NCI-H748 (cell line): ENCODE data around the gene LTBP1.
A peak's percentile ranks its signal among the peaks of the same experiment; 100 is the strongest.

Source experiments
- DNase-seq: peaks from one replicate; lab custom pipeline; 2025; ENCODE audit not compliant: unreplicated experiment; lab: John Stamatoyannopoulos, UW

Gene LTBP1

DNA sequence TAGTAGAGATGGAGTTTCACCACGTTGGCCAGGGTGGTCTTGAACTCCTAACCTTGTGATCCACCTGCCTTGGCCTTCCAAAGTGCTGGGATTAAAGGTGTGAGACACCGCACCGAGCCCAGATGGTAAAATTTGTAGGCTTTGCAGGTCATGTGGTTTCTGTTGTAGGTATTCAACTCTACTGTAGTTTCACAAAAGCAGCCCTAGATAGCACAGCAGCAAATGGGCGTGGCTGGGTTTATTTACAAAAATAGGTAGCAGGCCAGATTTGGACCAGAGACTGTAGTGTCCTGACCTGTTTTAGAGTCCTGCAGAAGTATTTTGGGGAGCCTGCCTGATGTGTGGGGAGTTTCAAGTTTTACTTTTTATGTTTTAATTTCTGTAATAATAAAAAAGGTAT, 445.6 kb downstream of the LTBP1 start:
- no peak for DNase-seq

- no peak for DNase-seq
These were observed 448.3 kb downstream of the LTBP1 start for GRCh38 chr2:33395034-33395433.

DNA sequence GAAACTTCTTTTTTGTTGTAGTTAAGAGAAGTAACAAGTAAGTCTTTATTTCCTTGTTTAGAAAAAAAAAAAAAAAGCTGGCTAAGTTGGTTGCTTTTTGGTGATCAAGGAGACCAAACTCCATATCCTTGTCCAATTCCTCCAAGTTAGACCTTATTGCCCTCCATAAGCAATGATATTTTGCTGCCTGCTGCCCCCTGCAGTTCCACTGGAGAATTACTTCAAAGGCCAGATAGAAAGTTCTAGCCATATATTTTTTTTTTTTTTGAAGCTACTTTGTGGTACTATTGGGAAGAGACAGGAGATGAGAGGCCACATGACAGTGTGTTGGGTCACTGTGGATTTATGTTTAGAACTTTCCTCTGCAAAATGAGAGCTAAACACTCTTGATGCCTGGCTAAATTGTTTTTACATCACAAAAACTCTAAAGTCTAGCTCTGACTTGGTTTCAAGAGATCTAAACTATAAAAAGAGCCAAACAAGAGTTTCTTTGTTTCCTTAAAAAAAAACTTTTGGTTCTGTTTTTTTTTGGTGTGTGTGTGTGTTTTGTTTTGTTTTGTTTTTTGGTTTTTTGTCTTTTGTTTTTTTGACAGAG, 449.0 kb downstream of the LTBP1 start:
- DNase-seq: peak; percentile 7

DNA sequence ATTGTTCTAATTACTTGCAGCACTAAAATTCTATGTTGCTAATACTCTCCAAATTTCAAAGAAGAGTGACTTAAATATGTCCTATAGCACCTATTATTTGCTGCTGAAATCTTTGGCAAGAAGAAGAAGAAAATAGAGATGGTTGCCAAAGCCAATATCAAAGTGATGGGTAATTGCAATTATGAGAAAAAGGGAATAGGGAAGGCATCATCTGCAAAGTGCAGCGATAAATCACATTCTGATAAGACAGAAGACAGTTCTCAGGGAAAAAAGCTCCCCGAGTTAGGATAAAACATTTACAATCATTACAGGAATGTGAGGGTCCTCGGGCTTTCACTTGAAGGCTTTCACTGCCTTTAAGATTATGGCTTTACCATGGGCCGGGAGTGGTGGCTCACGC, 457.6 kb downstream of the LTBP1 start:
- no peak for DNase-seq

DNA sequence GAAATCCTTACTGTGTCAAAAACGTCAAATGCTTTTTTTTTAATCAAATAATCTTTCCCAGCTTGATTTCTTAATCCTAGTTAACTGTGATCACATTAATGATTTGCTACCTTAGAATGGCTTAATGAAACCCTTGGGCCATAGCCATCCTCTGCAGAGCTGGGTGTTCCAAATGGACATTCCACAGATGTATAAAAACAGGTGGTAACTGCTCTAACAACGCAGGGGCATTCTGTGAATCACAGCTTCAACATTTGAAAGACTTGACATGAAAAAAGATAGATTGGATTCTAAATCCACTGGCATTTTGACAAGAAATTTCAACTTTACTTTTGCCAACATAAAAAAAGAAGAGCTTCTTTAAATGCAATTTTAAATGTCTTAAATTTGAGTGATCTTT, 459.9 kb downstream of the LTBP1 start:
- DNase-seq: no peak

DNA sequence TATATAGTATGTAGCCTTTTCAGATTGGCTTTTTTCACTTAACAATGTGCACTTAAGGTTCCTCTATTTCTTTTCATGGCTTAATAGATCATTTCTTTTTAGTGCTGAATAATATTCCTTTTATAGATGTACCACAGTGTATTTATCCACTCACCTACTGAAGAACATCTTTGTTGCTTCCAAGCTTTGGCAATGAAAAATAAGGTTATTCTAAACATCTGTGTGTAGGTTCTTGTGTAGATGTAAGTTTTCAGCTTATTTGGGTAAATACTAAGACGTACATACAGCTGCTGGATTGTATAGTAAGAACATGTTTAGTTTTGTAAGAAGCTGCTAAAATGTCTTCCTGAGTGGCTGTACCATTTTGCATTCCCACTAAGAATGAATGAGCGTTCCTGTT, 461.4 kb downstream of the LTBP1 start:
- DNase-seq: no peak

DNA sequence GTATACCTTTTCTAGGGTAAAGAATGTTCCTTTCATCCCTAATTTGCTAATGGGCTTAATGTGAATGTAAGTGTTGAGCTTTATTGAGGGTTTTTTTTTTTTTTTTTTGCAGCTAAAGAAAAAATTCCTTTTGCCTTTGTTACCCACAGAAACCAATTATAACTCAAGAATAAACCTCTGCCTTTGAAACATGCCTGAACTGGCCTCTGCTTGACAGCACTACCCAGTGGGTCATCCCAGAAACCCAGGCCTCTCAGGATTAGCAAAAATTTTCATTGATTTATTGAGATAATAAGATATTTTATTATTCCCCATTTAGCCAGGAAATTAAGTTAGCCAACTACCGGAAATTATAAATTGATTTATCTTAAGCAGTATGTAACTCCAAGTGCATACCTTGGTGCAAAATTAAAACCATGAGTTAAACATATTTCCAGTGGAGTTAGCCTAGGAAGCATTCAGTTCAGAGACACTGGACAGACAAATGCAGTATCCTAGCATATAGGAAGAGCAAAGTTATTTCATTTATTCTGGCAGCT, 462.7 kb downstream of the LTBP1 start:
- DNase-seq: no peak

DNA sequence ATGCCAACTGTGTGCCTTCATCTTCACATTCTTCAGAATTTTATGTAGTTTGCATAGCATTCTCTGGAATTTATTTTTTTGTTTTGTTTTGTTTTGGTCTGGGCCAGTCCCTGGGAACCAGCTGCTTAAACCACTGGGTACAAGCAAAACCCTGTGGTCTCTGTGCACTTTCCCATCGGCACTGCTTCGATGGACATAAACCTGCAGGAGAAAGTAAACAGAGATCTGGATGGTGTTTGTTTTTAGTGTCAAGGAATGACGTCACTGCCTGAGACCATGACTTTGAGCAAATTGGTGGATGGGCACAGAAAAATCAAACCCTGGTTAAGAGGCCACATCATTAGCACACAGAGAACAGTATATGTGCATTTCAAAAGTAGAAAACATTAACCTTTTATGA, 465.0 kb downstream of the LTBP1 start:
- DNase-seq: peak; percentile 13

- DNase-seq: no peak
These were observed 466.2 kb downstream of the LTBP1 start for GRCh38 chr2:33412920-33413319.

DNA sequence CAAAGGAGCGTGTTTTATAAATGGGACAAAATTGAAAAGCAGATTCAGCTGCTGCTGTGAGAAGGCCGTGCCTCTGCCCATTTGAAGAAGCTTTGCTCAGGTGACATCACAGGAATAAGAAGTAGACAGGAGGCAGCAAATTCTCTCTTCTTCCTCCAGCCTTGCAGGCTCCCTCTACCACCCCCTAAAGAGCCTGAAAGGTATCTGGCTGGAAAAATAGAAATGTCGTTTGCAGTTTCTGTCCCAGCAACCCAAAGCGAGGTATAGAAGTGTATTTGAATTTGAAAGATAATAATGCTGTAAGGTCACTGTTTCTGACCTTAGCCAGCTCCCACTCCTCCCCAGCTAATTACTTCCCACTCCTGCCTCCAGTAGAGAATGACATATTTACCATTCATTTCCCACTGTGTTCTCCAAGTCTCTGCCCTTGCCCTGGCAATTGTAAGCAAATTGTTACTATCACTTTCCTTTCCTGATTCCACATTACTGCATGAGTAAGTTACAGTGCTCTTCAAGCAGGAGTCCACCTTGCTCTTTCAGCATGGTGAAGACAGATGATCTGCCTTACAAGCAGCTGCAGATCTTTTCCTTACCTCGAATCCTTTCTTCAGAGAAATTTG, 472.9 kb downstream of the LTBP1 start:
- no peak for DNase-seq

- DNase-seq: no peak
These were observed 474.0 kb downstream of the LTBP1 start for GRCh38 chr2:33420726-33421125.

DNA sequence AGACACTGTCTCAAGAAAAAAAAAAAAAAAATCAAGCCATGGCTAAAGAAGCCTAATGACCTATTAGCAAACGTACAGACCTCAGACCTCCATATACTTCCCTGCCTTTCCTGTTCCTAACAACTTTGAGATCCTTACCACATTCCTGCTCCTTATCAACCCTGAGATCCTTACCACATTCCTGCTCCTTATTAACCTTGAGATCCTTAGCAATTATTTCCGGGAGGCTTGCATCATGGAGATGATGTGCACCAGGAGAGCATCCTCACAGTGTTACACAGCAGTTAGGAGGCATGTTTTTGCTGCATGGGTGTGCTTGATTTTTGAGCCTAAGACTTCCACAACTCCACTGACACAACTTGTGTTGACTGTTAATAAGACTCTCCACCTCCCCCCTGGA, 475.1 kb downstream of the LTBP1 start:
- no peak for DNase-seq

- no peak for DNase-seq
These were observed 478.4 kb downstream of the LTBP1 start for GRCh38 chr2:33425161-33425560.

DNA sequence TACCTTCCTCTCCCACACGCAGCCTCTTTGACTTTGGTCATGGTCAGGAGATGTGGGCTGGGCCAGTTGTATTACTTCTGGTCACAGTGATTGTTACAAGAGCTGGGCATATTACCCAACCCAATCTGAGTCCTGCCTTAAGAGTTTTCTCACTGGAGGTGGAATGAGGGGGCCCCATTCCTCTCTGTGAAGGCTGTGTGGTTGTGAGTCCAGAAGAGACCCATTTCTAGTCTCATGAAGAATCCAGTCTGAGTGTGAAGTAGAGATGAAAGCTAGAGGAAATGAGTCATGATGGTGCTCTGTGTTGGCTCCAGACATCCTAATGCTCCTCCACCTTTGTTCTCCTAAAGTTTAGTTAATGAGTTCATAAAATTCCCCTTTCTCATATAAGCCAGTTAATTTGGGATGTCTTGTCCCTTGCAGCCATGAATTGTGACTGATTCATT, 478.9 kb downstream of the LTBP1 start:
- no peak for DNase-seq

- DNase-seq: no peak
These were observed 480.0 kb downstream of the LTBP1 start for GRCh38 chr2:33426666-33427231.

DNA sequence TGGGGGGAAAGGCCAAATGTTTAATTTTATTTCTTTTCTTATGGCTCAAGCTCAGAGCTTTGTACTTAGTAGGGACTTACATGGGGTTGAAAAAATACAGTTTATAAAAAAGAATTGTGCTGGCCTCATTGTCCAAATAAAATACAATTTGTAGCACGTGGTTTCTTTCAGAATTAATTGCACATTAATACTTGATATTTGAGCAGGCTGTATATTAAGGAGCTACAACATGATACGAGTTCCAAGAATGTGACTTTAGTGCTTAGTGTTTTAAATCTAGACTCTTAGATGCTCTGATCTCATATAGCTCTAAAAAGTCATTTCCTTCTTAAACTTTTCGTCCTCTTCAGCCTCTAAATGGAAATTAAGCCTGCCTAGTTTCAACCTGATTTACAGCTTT, 483.3 kb downstream of the LTBP1 start:
- no peak for DNase-seq

GRCh38 chr2:33430856-33431255, 484.1 kb downstream of the LTBP1 start:
- no peak for DNase-seq

DNA sequence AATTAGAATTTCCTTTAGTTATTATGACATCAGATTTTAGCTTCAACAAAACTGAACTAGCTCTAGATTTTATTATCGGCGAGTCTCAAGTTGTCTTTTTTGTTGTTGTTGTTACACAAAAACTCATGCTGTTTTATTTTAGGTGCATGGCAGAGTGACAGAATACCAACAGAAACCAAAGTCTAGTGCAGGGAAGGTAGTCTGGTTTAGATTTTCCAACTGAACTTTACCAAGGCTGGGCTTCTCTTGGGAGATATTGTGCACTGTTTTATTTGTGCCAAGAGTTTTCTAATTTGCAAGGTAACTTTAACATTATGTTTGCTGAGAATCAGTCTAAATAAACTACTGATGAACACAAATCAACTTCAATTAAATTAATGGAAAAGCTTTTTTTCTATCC, 486.1 kb downstream of the LTBP1 start:
- DNase-seq: no peak

DNA sequence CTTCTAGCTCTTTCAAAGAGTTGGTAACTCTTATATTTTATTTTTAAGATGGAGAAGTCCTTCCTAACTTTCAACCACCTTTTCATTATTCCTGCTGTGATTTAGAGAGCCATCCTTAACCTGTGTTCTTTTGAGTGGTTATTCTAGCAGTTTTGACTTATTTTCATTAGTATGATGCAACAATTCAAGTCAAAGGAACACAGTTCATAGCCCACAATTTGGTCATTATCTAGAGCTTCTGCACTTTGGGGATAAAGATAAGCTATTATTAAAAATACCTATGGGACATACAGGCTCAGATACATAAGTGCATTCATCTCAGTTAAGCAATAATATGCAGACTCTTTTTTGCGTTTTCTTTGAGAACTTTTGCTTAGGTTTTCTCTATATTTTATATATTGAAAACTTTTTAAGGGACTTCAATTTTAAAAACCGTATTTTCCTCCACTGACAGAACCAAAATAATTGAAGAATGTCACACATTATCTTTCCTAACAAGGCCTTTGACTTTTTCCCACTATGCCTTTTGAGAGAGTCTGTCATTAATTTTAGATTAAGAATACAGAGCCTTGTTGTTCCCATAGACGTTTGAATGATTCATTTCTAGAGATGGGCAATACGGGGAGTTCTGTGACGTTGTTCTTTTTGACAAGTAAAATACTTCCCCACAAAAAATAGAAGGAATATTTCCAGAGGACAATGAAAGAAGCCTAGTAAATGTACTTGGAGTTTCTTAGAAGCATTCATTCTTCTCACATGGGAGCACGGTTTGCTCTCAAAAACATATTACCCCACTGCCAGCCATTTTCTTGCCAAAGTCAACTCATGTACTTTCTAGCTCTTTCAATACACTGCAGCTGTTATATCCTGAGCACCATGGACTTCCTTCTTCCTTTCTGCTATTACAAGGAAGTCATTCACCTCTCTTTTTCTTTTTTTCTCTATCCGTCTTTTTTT, 486.8 kb downstream of the LTBP1 start:
- no peak for DNase-seq

- DNase-seq: no peak
These were observed 488.8 kb downstream of the LTBP1 start for GRCh38 chr2:33435518-33435917.

DNA sequence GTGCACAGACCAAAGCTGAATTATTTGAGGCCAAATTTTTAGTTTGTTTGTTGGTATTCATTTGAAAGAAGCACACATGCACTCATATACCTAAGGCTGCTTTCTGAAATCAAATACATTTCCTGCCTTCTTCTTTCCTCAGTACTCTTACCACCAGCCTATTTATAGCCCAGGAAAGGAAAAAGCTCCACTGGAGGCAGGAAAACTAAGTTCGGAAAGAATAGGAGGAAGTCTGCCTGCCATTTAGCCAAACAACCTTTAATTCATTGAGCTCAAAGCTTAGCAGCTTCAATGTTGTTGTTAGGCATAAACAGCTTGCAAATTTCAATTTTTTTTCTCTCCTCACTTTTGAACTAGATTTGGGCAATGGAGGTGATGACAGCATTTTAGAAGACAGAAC, 489.3 kb downstream of the LTBP1 start:
- DNase-seq: no peak
